ENCODE results near the gene SNX15.
"Not testable (repeated sequence)": the region's sequence is repeated elsewhere in the genome, so short reads cannot be mapped to it uniquely, and the experiment has no call there.

SNX15 gene
- 1.5 to 3.8 (median 1.5) reads per million in 3 experiments for total RNA-seq

- DNase-seq = peak; percentile 94
Observed at GRCh38 chr11:65027213-65028067, at the start of gene SNX15. Gene SNX15, plus strand, starts transcription at chr11:65027439. Its CDS starts 99 bp downstream, at chr11:65027538.

DNA sequence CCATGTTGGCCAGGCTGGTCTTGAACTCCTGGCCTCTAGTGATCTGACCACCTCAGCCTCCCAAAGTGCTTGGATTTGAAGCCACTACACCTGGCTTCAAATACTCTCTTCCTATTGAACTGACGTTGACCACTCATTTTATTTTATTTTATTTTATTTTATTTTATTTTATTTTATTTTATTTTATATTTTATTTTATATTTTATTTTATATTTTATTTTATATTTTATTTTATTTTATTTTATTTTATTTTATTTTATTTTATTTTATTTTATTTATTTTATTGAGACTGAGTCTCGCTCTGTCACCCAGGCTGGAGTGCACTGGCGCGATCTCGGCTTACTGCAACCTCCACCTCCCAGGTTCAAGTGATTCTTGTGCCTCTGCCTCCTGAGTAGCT lies 43.9 kb upstream of the SNX15 start:
- DNase-seq = not testable (repeated sequence)

DNA sequence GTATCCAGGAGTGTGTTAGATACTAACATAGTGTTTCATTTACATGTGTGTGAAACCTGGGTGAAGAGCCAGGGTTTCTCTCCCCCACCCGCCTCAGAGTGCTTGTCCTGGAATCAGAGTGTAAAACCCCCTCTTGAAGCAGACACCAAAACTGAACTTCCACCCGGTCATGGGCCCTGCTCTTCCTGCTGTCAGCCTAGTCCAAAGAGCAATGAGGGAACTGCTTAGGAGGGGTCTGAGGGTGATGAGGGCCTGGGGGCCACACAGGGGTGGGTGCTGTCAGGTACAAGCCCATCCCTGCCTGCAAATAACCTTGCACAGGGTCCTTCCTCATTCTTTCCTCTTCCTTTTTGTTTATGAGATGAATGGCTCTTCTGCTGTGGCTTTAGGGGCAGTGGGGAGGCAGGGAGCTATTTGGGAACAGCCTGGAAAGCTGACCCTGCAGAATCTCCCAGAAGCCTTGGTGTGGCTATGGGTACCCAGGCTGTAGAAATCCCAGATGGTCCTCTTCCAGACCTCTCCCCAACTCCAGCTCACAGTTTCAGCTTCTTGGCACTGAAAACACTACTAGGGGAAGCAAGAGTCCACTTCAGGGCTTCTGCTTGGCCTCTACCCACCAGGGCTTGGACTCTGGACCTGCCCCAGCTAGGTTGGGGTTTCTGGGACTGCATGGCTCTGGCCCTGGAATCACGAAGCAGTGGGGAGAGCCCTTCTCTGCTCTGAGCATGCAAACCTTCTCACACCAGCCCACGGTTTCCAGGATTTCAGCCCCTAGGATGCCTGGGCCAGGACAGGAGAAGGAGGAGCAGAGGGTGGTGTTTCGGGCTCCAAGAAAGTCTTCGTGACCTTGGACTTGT lies 39.0 kb upstream of the SNX15 start:
- DNase-seq = no peak

DNA sequence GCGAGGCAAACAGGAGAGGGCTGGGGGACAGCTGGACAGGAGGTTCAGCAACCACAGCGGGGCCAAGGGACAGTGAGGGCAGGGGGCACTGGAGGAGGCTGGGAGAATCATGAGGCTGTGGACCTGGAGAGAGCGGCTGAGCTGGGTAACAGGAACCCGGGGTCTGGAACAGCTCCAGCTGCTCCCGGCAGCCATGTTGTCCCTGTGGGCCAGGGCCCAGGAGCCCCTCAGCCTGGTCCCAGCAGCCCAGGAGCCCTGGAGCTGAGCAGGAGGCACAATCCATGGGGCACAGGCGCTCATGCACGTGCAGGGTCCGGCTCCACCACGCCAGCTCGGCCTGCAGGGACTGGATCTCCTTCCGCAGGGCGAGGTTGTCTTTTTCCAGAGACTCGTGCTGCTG lies 37.8 kb upstream of the SNX15 start:
- DNase-seq = no peak

DNA sequence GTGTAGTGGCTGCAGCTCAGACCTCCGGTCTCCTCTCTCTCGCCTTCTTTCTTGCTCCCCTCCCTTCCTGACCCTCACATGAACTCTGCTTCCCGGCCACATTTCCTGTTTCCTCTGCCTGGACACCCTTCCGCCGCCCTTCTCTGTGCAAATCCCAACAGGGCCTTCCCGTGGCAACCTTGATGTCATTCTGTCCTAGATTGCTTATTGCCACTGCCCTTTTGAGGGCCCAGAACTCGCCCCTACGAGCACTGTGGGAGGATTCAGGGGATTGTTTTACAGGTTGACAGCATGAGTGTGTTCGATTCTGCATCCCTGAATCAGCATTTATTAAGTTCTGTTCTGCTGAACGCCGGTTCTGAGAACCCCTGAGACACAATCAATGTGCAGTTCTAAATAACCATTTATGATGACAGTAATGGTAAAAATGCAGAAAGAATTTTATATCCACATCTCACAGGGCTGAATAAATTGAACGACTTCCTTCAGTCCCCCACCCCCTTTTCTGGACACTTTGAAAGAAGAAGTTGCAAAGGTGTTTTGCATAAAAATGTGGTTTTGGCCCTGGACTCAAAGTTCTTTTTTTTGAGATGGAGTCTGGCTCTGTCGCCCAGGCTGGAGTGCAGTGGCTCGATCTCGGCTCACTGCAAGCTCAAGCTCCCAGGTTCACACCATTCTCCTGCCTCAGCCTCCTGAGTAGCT lies 36.9 kb upstream of the SNX15 start:
- no peak for DNase-seq

DNA sequence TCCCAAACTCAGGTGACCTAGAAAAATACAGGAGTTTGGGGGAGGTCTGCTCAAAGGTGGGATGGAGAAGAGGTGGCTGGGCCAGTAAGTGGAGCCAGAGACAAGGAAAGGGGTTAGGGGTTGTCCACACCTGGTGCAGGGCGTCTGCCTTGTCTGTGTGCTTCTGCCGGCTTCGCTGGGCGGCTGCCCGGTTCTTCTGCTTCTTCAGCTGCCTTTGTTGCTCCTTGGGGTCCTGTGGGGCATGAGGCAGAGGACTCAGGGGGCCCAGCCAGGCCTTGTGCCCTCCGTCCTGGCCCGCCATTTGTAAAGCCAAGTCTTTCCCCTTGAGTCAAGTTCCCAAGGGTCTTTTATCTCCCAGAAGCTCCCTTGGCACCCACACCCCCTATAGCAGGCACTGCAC lies 32.9 kb upstream of the SNX15 start:
- no peak for DNase-seq

GRCh38 chr11:64996327-64996709 lies 30.9 kb upstream of the SNX15 start:
- no peak for DNase-seq

GRCh38 chr11:64996710-64997380 lies 30.4 kb upstream of the SNX15 start, which contains the start of gene BATF2:
Gene BATF2, minus strand, starts transcription at chr11:64996971. Its CDS starts 57 bp downstream, at chr11:64996914.
- DNase-seq = no peak

DNA sequence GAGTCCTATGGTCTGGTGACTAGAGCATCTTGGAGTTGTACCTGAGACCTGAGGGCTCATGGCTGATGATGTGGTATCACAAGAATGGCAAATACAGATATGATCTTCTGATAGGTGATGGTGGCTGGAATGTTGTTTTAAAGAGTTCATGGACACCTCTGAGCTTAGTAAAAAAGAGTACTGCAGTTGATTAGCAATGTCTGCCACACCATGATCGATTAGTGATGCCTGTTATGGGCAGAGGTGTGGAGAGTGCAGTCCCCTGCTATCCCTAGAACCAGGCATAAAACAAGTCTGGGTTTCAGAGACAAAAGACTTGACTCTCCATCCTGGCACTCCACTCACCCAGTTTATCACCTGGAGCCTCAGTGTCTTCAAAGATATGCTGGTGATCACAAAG lies 29.1 kb upstream of the SNX15 start:
- no peak for DNase-seq

DNA sequence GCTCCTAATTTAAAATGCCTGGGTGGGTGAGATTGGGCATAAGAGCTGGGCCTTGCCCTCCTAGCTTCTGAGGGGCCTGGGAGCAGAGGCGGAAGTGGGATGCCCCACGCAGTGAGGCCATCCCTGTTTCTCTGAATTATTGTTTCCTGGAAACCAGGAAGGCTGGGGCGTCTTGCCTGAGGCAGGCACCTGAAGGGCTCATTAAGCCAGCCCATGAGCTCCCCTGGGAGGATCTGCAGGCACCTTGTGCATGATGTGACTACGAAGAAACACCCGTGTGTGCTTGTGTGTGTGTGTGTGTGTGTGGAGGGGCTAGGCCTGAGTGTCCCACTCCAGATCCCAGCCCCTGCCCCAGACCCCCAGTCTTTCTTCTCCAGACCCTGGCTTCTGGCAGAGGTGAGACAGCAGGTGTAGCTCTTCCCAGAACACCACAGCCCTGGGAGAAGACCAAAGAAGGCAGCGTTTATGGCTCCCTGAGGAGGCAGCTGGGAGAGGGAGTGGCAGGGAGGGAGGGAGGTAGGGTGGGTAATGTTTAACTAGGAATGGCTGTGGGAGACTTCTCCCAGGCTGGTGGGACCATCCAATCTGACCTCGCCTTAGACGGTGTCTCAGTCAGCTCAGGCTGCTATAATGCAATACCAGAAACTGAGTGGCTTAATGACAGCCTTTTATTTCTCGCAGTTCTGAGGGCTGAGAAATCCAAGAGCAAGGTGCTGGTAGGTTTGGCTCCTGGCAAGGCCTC lies 28.4 kb upstream of the SNX15 start:
- DNase-seq = no peak

DNA sequence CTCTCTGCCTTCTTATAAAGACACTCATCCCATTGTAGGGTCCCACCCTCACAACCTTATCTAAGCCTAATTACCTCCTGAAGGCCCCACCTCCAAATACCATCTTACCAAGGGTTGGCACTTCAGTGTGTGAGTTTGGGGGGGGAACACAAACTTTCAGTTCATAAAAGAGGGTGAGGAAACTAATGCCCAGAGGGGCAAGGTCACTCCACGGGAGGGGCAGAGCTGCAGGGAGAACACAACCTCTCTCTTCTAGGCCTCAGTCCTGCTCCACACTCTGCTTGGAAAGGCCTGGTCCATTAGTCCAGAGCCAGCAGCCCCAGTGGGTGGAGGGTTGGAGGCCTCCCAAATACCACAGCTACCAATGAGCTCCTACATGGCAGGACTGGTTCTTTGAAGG lies 27.8 kb upstream of the SNX15 start:
- no peak for DNase-seq

- DNase-seq = no peak
Observed at GRCh38 chr11:65002706-65003105, 24.5 kb upstream of the SNX15 start.

DNA sequence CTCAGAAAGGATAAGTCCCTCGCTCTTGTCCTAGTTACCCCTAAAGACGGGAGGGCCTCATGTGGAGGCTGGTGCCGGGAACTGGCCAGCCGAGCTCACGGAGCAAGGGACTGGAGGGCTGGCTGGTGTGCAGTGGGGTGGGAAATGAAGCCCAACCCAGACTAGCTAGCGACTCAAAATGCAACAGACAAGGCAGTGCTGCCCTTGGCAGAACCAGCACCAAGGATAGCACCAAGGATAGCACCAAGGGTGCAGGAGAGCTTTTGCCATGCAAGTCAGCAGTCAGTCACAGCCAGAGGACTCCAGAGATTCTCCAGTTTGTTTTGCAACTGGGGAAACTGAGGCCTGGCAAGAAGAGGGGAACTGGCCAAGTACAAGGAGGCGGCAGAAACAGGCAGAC lies 24.0 kb upstream of the SNX15 start:
- DNase-seq = no peak

- not testable (repeated sequence) for DNase-seq
Observed at GRCh38 chr11:65003968-65004367, 23.3 kb upstream of the SNX15 start.

DNA sequence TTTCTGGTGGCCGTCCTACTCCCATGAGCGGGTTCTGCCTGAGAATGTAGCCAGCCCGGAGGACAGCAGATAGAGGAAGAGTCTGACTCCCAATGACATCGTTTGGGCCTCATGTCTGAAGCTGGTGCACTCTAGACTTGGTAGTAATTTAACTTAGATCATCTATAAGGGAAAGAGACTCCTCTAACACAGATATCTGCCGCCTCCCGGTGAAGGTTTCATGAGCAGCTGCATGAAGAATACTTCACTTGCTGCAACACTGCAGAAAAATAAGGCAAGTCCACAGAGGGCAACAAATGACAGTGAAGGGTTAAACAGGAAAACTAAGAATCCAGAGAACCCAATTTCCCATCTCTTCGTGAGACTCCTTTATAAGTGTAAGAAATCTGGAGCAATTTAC lies 19.2 kb upstream of the SNX15 start:
- DNase-seq = no peak

DNA sequence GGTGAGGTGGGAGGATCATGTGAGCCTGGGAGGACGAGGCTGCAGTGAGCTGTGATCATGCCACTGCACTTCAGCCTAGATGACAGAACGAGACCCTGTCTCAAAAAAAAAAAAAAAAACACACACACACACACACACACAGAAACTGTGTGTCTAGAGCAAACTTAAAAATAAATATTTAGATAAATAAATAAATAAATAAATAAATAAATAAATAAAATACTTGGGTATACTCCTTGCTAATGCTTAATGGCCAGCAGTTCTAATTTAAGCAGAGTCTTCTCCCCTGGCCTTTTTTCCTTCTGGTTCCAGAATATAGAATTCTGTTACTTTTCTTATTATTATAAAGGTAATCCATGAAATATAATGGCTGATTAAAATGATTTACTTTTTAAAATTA lies 18.4 kb upstream of the SNX15 start:
- DNase-seq = no peak

DNA sequence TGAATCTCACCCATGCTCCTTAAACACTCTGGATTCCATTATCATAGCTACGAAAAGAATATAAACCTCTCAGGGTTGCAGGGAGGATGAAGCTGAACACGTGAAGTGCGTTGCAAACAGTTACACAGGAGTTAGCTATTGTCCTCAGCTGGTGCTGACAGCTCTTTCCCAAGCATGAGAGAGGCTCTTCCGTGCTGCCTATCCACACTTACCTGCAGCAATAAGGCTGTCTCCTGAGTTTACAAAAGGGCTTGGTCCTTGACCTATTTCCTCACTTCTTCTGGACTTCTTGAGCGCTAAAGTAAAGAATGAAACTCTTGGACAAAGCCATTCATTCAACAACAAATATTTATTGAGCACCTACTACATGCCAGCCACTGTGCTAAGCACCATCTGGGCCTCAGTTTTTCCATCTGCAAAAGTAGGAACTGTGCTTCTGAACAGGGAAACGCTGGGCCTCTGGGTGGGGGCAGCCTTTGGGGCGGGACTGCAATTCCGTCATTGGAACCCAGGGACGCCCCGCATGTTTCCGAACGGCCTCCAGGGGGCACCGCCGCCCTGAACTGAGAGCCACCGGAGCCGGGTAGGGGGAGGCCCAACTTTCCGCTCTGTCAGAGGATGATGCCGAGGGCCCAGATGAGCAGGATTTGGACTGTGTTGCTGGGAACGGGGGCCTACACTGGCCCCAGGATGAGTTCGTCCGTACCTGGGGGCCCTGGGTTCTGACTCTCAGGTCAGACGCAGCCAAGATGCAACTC lies 13.9 kb upstream of the SNX15 start:
- DNase-seq = peak; percentile 89

- peak; percentile 76 for DNase-seq
Observed at GRCh38 chr11:65013888-65014725, 13.1 kb upstream of the SNX15 start, which contains the start of gene ARL2. Gene ARL2, plus strand, starts transcription at chr11:65014160. Its CDS starts 48 bp downstream, at chr11:65014208.

DNA sequence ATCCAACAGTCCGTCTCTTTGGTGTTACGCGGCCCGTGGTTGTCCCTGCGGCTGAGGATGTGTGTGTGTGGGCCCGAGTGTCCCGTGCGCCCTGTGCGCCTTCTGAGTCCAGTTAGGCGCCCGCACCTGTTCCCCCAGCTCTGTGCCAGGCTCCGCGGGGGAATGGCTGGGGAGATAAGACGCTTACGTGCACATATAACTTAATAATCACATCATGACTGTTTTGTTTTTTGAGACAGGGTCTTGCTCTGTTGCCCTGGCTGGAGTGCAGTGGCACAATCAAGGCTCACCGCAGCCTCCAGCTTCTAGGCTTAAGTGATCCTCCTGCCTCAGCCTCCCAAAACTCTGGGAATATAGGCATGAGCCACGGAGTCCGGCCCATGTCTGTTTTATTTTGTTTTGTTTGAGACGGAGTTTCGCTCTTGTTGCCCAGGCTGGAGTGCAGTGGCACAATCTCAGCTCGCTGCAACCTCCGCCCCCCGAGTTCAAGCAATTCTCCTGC lies 12.5 kb upstream of the SNX15 start:
- no peak for DNase-seq

- DNase-seq = no peak
Observed at GRCh38 chr11:65016705-65017104, 10.5 kb upstream of the SNX15 start.

Measured in central memory CD4-positive, alpha-beta T cell (primary cell).